Gastrocnemius medialis (tissue), 4 donors: ENCODE results near the gene ITFG2.
"Not testable (repeated sequence)": the region's sequence is repeated elsewhere in the genome, so short reads cannot be mapped to it uniquely, and the experiment has no call there.

ENCODE experiments used
- CTCF ChIP-seq, 5 experiments: fragments of 450-650 bp in 3 of 5; fragments of 200-600 bp in 2 of 5; sonication (generic) in 2 of 5; IDR thresholded peaks in 4 of 5; conservative IDR thresholded peaks in 1 of 5; 1 replicate in 4 of 5; 2 replicates in 1 of 5; pipeline ENCODE4 v1.5.1; 2016 to 2019; ENCODE audit warnings: antibody characterized with exemption in 5 of 5, mild to moderate bottlenecking in 3 of 5, moderate library complexity in 3 of 5
- POLR2A ChIP-seq, 2 donors: fragments of 450-650 bp; IDR thresholded peaks; one replicate each; pipeline ENCODE4 v1.6.1; 2017; ENCODE audit warnings: antibody characterized with exemption in 2 of 2, mild to moderate bottlenecking in 2 of 2, moderate library complexity in 2 of 2

DNA sequence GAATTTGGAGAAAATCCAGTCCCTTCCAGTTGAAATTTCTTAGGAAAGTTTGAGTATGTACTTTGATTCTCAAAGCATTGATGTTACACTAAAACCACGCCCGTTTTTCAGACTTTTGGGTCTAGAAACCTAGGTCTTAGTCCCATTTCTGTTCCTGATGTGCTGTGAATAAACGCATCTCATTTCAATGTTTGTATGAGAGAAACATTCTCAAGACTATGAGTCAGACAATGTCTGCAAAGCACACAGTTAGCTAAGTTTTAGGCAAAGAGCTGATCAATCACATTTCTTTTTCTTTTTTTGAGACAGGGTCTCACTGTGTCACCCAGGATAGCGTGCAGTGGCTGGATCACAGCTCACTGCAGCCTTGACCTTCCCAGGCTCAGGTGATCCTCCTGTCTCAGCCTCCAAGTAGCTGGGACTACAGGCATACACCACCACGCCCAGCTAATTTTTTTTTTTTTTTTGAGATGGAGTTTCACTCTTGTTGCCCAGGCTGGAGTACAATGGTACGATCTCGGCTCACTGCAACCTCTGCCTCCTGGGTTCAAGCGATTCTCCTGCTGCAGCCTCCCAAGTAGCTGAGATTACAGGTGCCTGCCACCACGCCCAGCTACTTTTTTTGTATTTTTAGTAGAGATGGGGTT lies 56.6 kb downstream of the ITFG2 start:
- not testable (repeated sequence) for TF ChIP-seq CTCF (IDR thresholded peaks at IDR 0.05 in 4 of 5, conservative IDR thresholded peaks at IDR 0.05 in 1 of 5); POLR2A (IDR thresholded peaks at IDR 0.05)
